Hepatocyte (in vitro differentiated cells): ENCODE measurements around the gene ABCC12.

Experiments used
- EZH2 ChIP-seq: fragments of 200-600 bp; sonication (generic); IDR thresholded peaks from 2 replicates; pipeline ENCODE4 v1.6.1; 2016; ENCODE audit warnings: antibody characterized with exemption, mild to moderate bottlenecking, borderline replicate concordance
- TF ChIP-seq, protein P1 (sequence below): fragments of 200-600 bp; sonication (generic); IDR thresholded peaks from 2 replicates; pipeline ENCODE4 v1.5.1; 2016; ENCODE audit warnings: antibody characterized with exemption, mild to moderate bottlenecking; ENCODE audit not compliant: poor library complexity

GRCh38 chr16:48197294-48197693, 41.5 kb upstream of the ABCC12 start:
- TF ChIP-seq, protein P1, sequence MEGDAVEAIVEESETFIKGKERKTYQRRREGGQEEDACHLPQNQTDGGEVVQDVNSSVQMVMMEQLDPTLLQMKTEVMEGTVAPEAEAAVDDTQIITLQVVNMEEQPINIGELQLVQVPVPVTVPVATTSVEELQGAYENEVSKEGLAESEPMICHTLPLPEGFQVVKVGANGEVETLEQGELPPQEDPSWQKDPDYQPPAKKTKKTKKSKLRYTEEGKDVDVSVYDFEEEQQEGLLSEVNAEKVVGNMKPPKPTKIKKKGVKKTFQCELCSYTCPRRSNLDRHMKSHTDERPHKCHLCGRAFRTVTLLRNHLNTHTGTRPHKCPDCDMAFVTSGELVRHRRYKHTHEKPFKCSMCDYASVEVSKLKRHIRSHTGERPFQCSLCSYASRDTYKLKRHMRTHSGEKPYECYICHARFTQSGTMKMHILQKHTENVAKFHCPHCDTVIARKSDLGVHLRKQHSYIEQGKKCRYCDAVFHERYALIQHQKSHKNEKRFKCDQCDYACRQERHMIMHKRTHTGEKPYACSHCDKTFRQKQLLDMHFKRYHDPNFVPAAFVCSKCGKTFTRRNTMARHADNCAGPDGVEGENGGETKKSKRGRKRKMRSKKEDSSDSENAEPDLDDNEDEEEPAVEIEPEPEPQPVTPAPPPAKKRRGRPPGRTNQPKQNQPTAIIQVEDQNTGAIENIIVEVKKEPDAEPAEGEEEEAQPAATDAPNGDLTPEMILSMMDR, result no peak
- no peak for TF ChIP-seq EZH2
